GM23338 (cell line): ENCODE data around the gene RPL41. TPM values are rescaled to one million over a fixed set of nuclear protein-coding genes. Genes with fewer than 3 reads are reported as not detected.

Source experiments
- ATAC-seq: fragments of 200-7000 bp; cut with Tn5 transposase; 3 replicates; pipeline ENCODE4 v1.9.1; 2020
- DNase-seq: peaks from one replicate; pipeline ENCODE4 v3.0.0-alpha.2; 2015; ENCODE audit warnings: low spot score
- H2AFZ ChIP-seq: fragments of 200-600 bp; sonication (generic); 2 replicates; pipeline ENCODE4 v1.8.0; 2016; ENCODE audit warnings: antibody characterized with exemption, mild to moderate bottlenecking, moderate library complexity
- H3F3A ChIP-seq: fragments of 200-600 bp; sonication (generic); replicated peaks from 2 replicates; pipeline ENCODE4 v1.8.0; 2017; ENCODE audit warnings: antibody characterized with exemption, mixed run types, low read depth
- H3K27ac ChIP-seq: fragments of 200-600 bp; sonication (generic); 2 replicates; pipeline ENCODE4 v1.6.1; 2016; ENCODE audit warnings: low read depth
- H3K27me3 ChIP-seq: fragments of 200-600 bp; sonication (generic); 2 replicates; pipeline ENCODE4 v1.8.0; 2016; ENCODE audit warnings: mild to moderate bottlenecking, mixed run types, moderate library complexity; ENCODE audit not compliant: insufficient read depth
- H3K36me3 ChIP-seq: fragments of 200-600 bp; sonication (generic); 2 replicates; pipeline ENCODE4 v1.8.0; 2016; ENCODE audit warnings: mild to moderate bottlenecking; ENCODE audit not compliant: insufficient read depth
- H3K4me1 ChIP-seq: fragments of 200-600 bp; sonication (generic); 2 replicates; pipeline ENCODE4 v1.8.0; 2016; ENCODE audit warnings: mild to moderate bottlenecking, moderate library complexity; ENCODE audit not compliant: insufficient read depth
- H3K4me2 ChIP-seq: fragments of 200-600 bp; sonication (generic); 2 replicates; pipeline ENCODE4 v1.7.1; 2017; ENCODE audit warnings: mixed run types
- H3K4me3 ChIP-seq: fragments of 200-600 bp; sonication (generic); 2 replicates; pipeline ENCODE4 v1.6.1; 2016; ENCODE audit warnings: mixed run types
- H3K79me2 ChIP-seq: fragments of 200-600 bp; sonication (generic); replicated peaks from 2 replicates; pipeline ENCODE4 v1.8.0; 2017; ENCODE audit warnings: mild to moderate bottlenecking; ENCODE audit not compliant: insufficient read depth
- H3K9me2 ChIP-seq: fragments of 200-600 bp; sonication (generic); 2 replicates; pipeline ENCODE4 v1.8.0; 2017; ENCODE audit not compliant: insufficient read depth
- H4K20me1 ChIP-seq: fragments of 200-600 bp; sonication (generic); replicated peaks from 2 replicates; pipeline ENCODE4 v1.8.0; 2017; ENCODE audit warnings: mild to moderate bottlenecking; ENCODE audit not compliant: insufficient read depth
- H3K27ac Mint-ChIP-seq: 2 replicates; pipeline ENCODE4 v1.8.0; 2020; ENCODE audit warnings: inconsistent platforms, mild to moderate bottlenecking, moderate library complexity, mixed read lengths
- H3K27me3 Mint-ChIP-seq: 3 replicates; pipeline ENCODE4 v1.8.0; 2022; ENCODE audit warnings: low read depth, mild to moderate bottlenecking, moderate library complexity, mixed read lengths, inconsistent platforms; ENCODE audit not compliant: insufficient read depth, poor library complexity
- H3K36me3 Mint-ChIP-seq: 3 replicates; pipeline ENCODE4 v1.8.0; 2021; ENCODE audit warnings: low read depth, mild to moderate bottlenecking, inconsistent platforms, moderate library complexity, mixed read lengths
- H3K4me1 Mint-ChIP-seq: 3 replicates; pipeline ENCODE4 v1.8.0; 2020; ENCODE audit warnings: mild to moderate bottlenecking, inconsistent platforms, mixed read lengths
- H3K4me3 Mint-ChIP-seq: 3 replicates; pipeline ENCODE4 v1.8.0; 2021; ENCODE audit warnings: moderate library complexity, mild to moderate bottlenecking, inconsistent platforms, mixed read lengths
- H3K9me3 Mint-ChIP-seq: 3 replicates; pipeline ENCODE4 v1.8.0; 2020; ENCODE audit warnings: moderate library complexity, mild to moderate bottlenecking, inconsistent platforms, mixed read lengths
- CREB1 ChIP-seq: fragments of 250-450 bp; sonication (Bioruptor Pico); IDR thresholded peaks from 2 replicates; pipeline ENCODE4 v1.5.0; 2020; ENCODE audit warnings: low read depth, mild to moderate bottlenecking, moderate library complexity
- CTCF ChIP-seq, 2 experiments: fragments of 200-600 bp in 1 of 2; sonication (generic) in 1 of 2; conservative IDR thresholded peaks; 2 replicates each; pipeline versions ENCODE4 v1.5.1 to v1.6.1; 2016 to 2017; ENCODE audit warnings: antibody characterized with exemption in 2 of 2, low read depth in 2 of 2, mild to moderate bottlenecking in 2 of 2, moderate library complexity in 1 of 2
- ETS1 ChIP-seq: IDR thresholded peaks from 2 replicates; pipeline ENCODE4 v1.6.1; 2016; ENCODE audit warnings: antibody characterized with exemption
- EZH2 ChIP-seq: fragments of 200-600 bp; sonication (generic); IDR thresholded peaks from one replicate; pipeline ENCODE4 v1.8.0; 2017; ENCODE audit warnings: antibody characterized with exemption, mild to moderate bottlenecking, low read depth; ENCODE audit not compliant: unreplicated experiment
- EZH2phosphoT487 ChIP-seq: fragments of 200-600 bp; sonication (generic); IDR thresholded peaks from one replicate; pipeline ENCODE4 v1.8.1; 2018; ENCODE audit warnings: antibody characterized with exemption; ENCODE audit not compliant: unreplicated experiment
- JUNB ChIP-seq: IDR thresholded peaks from one replicate; pipeline ENCODE4 v1.6.1; 2016; ENCODE audit warnings: antibody characterized with exemption; ENCODE audit not compliant: unreplicated experiment
- NANOG ChIP-seq: IDR thresholded peaks from 2 replicates; pipeline ENCODE4 v1.6.1; 2016; ENCODE audit warnings: antibody characterized with exemption, borderline replicate concordance
- REST ChIP-seq: IDR thresholded peaks from one replicate; pipeline ENCODE4 v1.6.1; 2018; ENCODE audit warnings: antibody characterized with exemption; ENCODE audit not compliant: unreplicated experiment
- ZNF114 ChIP-seq: fragments of 250-450 bp; sonication (Bioruptor Pico); IDR thresholded peaks from 2 replicates; pipeline ENCODE4 v1.5.0; 2020; ENCODE audit warnings: mild to moderate bottlenecking, moderate library complexity
- ZNF331 ChIP-seq: fragments of 250-450 bp; sonication (Bioruptor Pico); IDR thresholded peaks from 2 replicates; pipeline ENCODE4 v1.5.0; 2020; ENCODE audit warnings: low read depth, mild to moderate bottlenecking, moderate library complexity
- polyA plus RNA-seq: library from polyadenylated mRNA; unstranded; fragments of >200 nt; fragmentation: Nextera tagmentation; extraction: Ambion mirVana; gene quantifications from 2 replicates; pipeline ENCODE4 v1.2.1, GENCODE V29; 2016
- total RNA-seq: library from RNA; depleted of rRNA; stranded (reverse); fragments of >200 nt; shearing (Covaris generic); gene quantifications from 2 replicates; pipeline ENCODE4 v1.2.3, GENCODE V29; 2014

RPL41 gene
- total and polyA plus RNA-seq, 2 experiments from 2014 or later = 2,039 to 3,875 TPM

GRCh38 chr12:56124133-56124532 lies 7.7 kb downstream of the RPL41 start (continued):
- no peak for TF ChIP-seq CTCF (conservative IDR thresholded peaks at IDR 0.05; ENCODE audit: low read depth in 2 of 2)
- no peak for TF ChIP-seq REST
- TF ChIP-seq JUNB = no peak
- no peak for TF ChIP-seq NANOG
- TF ChIP-seq ETS1 = no peak
- no peak for TF ChIP-seq EZH2
- TF ChIP-seq ZNF114 (CRISPR knock-in tag) = no peak
- no peak for TF ChIP-seq EZH2phosphoT487
- TF ChIP-seq ZNF331 = no peak

GRCh38 chr12:56126732-56127239 lies 10.4 kb downstream of the RPL41 start:
- peaks cover 4% of the 10 kb centered on the region; the same call in 1 of the 2 replicates for H3F3A ChIP-seq
- no peak overlapping the region for H3K27ac Mint-ChIP-seq
- H2AFZ ChIP-seq = no peak overlapping the region
- peaks cover 30% of the 10 kb centered on the region for H3K4me1 Mint-ChIP-seq
- peak overlapping the region; percentile 44 for H3K4me3 ChIP-seq
- H3K27me3 Mint-ChIP-seq = peaks cover 3% of the 10 kb centered on the region
- DNase-seq = no peak
- H3K4me1 ChIP-seq = peaks cover 17% of the 10 kb centered on the region
- H3K4me2 ChIP-seq = peak overlapping the region; percentile 72
- no peaks in the 10 kb centered on the region for H3K9me3 Mint-ChIP-seq
- no peak for ATAC-seq
- no peaks in the 10 kb centered on the region for H3K27me3 ChIP-seq
- peaks cover 22% of the 10 kb centered on the region for H3K36me3 Mint-ChIP-seq
- peaks cover 12% of the 10 kb centered on the region; the same call in 1 of the 2 replicates for H3K36me3 ChIP-seq
- no peaks in the 10 kb centered on the region for H3K9me2 ChIP-seq
- peaks cover 12% of the 10 kb centered on the region; the same call in 1 of the 2 replicates for H4K20me1 ChIP-seq
- peak overlapping the region; percentile 73 for H3K27ac ChIP-seq
- peaks cover 21% of the 10 kb centered on the region for H3K79me2 ChIP-seq
- peak overlapping the region; percentile 98 for H3K4me3 Mint-ChIP-seq
- TF ChIP-seq REST (no peak), CREB1 (CRISPR knock-in tag) (no peak), EZH2phosphoT487 (no peak), ZNF331 (no peak), CTCF (conservative IDR thresholded peaks at IDR 0.05; ENCODE audit: low read depth in 2 of 2) (no peak), ETS1 (no peak)
